CD4-positive, alpha-beta memory T cell (primary cell): Measurements from ENCODE around the gene ANKFN1. TPM values are rescaled to one million over a fixed set of nuclear protein-coding genes. Genes with fewer than 3 reads are reported as not detected.

Experiments used
- CTCF ChIA-PET: fragments of 350-600 bp; sonication (Branson Sonifier 250); formaldehyde crosslinking; loops from one replicate; lab custom pipeline; 2021; ENCODE audit warnings: inconsistent platforms; ENCODE audit not compliant: partially characterized antibody; lab: Charles Lee
- POLR2A ChIA-PET: fragments of 350-600 bp; sonication (Branson Sonifier 250); formaldehyde crosslinking; loops from one replicate; lab custom pipeline; 2021; ENCODE audit not compliant: partially characterized antibody; lab: Charles Lee
- DNase-seq, 5 donors: peaks; one replicate each; pipeline versions ENCODE4 v3.0.0 to v3.0.0-alpha.2; 2020 to 2022; ENCODE audit warnings: mixed read lengths in 1 of 5
- H3K27ac ChIP-seq: one replicate; pipeline ENCODE4 v1.7.0; 2013; ENCODE audit warnings: low read depth, low read length
- H3K27me3 ChIP-seq: 2 replicates; pipeline ENCODE4 v1.7.0; 2013; ENCODE audit warnings: mild to moderate bottlenecking, low read length, moderate library complexity; ENCODE audit not compliant: insufficient read depth
- H3K36me3 ChIP-seq: 2 replicates; pipeline ENCODE4 v1.7.0; 2013; ENCODE audit warnings: mild to moderate bottlenecking, low read length, moderate library complexity; ENCODE audit not compliant: insufficient read depth
- H3K4me1 ChIP-seq: 2 replicates; pipeline ENCODE4 v1.7.0; 2013; ENCODE audit warnings: mild to moderate bottlenecking, low read length, moderate library complexity; ENCODE audit not compliant: insufficient read depth
- H3K4me3 ChIP-seq, 2 donors: one replicate each; pipeline ENCODE4 v1.7.0; 2013; ENCODE audit warnings: low read length in 2 of 2, mild to moderate bottlenecking in 1 of 2
- H3K9me3 ChIP-seq, 2 donors: one replicate each; pipeline ENCODE4 v1.7.0; 2013; ENCODE audit warnings: low read length in 2 of 2, control low read depth in 1 of 2; ENCODE audit not compliant: control insufficient read depth in 1 of 2
- H3K27ac Mint-ChIP-seq, 7 donors: one replicate each; pipeline ENCODE4 v1.8.0; 2020 to 2021; ENCODE audit warnings: mixed read lengths in 7 of 7, mild to moderate bottlenecking in 6 of 7, inconsistent platforms in 3 of 7, moderate library complexity in 3 of 7
- H3K27me3 Mint-ChIP-seq, 2 donors: one replicate each; pipeline ENCODE4 v1.8.0; 2020 to 2021; ENCODE audit warnings: mixed read lengths in 2 of 2
- H3K36me3 Mint-ChIP-seq, 2 donors: one replicate each; pipeline ENCODE4 v1.8.0; 2020 to 2021; ENCODE audit warnings: mixed read lengths in 2 of 2, inconsistent platforms in 1 of 2, mild to moderate bottlenecking in 1 of 2
- H3K4me1 Mint-ChIP-seq, 4 donors: one replicate each; pipeline ENCODE4 v1.8.0; 2020 to 2021; ENCODE audit warnings: mixed read lengths in 4 of 4, mild to moderate bottlenecking in 1 of 4
- H3K4me3 Mint-ChIP-seq, 8 donors: one replicate each; pipeline ENCODE4 v1.8.0; 2020 to 2021; ENCODE audit warnings: mixed read lengths in 8 of 8, mild to moderate bottlenecking in 7 of 8, moderate library complexity in 6 of 8, inconsistent platforms in 3 of 8
- H3K9me3 Mint-ChIP-seq, 8 donors: one replicate each; pipeline ENCODE4 v1.8.0; 2020 to 2021; ENCODE audit warnings: mixed read lengths in 8 of 8, mild to moderate bottlenecking in 5 of 8, inconsistent platforms in 3 of 8, moderate library complexity in 1 of 8
- intact Hi-C: fragments of 100-400 bp; cut with micrococcal nuclease; formaldehyde crosslinking; loops from one replicate; pipeline ENCODE4 v1.15.1; 2023
- polyA plus RNA-seq, 2 donors: library from polyadenylated mRNA; unstranded; fragments of 300-500 nt; fragmentation: Illumina TruSeq; gene quantifications; one replicate each; pipeline ENCODE4 v1.2.3, GENCODE V29; 2021
- total RNA-seq, 2 experiments: library from RNA; stranded (reverse); gene quantifications; one replicate each; pipeline ENCODE4 v1.2.3, GENCODE V29; 2021

ANKFN1 gene
- total and polyA plus RNA-seq, 4 experiments from 2014 or later = not detected

- ChIA-PET CTCF (no interaction called here), POLR2A (no interaction called here)
Observed at GRCh38 chr17:56350592-56350991, 197.3 kb downstream of the ANKFN1 start.

GRCh38 chr17:56351675-56352074, 198.4 kb downstream of the ANKFN1 start:
- POLR2A ChIA-PET = no interaction called here
- Histone ChIP-seq H3K9me3 (no peaks in the 10 kb centered on the region), H3K36me3 (no peaks in the 10 kb centered on the region), H3K4me3 (no peak overlapping the region), H3K27ac (no peak overlapping the region), H3K4me1 (no peaks in the 10 kb centered on the region), H3K27me3 (no peaks in the 10 kb centered on the region)
- H3K4me1 Mint-ChIP-seq = no peaks in the 10 kb centered on the region
- intact Hi-C loops = no loop called here
- no peak overlapping the region for H3K27ac Mint-ChIP-seq
- H3K9me3 Mint-ChIP-seq = peaks cover 0 to 4% (median under 1%) of the 10 kb centered on the region in 8 donors
- CTCF ChIA-PET = no interaction called here
- H3K27me3 Mint-ChIP-seq = peaks cover 7 to 10% of the 10 kb centered on the region in 2 donors
- no peak for DNase-seq
- no peak overlapping the region for H3K4me3 Mint-ChIP-seq
- no peaks in the 10 kb centered on the region for H3K36me3 Mint-ChIP-seq

More at GRCh38 chr17:56350592-56350991, 197.3 kb downstream of the ANKFN1 start:
- Histone ChIP-seq H3K4me1 (no peaks in the 10 kb centered on the region), H3K27ac (no peak overlapping the region), H3K9me3 (no peaks in the 10 kb centered on the region), H3K27me3 (no peaks in the 10 kb centered on the region), H3K4me3 (no peak overlapping the region), H3K36me3 (no peaks in the 10 kb centered on the region)
- Mint-ChIP-seq H3K36me3 (no peaks in the 10 kb centered on the region), H3K27ac (no peak overlapping the region), H3K9me3 (peaks cover 0 to 4% (median under 1%) of the 10 kb centered on the region in 8 donors), H3K4me1 (no peaks in the 10 kb centered on the region), H3K27me3 (peaks cover 4 to 10% of the 10 kb centered on the region in 2 donors), H3K4me3 (no peak overlapping the region)
- intact Hi-C loops = no loop called here
- no peak for DNase-seq

- H3K36me3 Mint-ChIP-seq = no peaks in the 10 kb centered on the region
- CTCF ChIA-PET = no interaction called here
- POLR2A ChIA-PET = no interaction called here
Observed at GRCh38 chr17:56358651-56359050, 205.4 kb downstream of the ANKFN1 start.

GRCh38 chr17:56359518-56359917, 206.2 kb downstream of the ANKFN1 start:
- H3K27me3 ChIP-seq = peaks cover 4% of the 10 kb centered on the region
- H3K27ac ChIP-seq = no peak overlapping the region
- H3K4me3 ChIP-seq = no peak overlapping the region
- no peaks in the 10 kb centered on the region for H3K4me1 ChIP-seq
- H3K27me3 Mint-ChIP-seq = peaks cover 13 to 14% of the 10 kb centered on the region in 2 donors
- no peak overlapping the region for H3K4me3 Mint-ChIP-seq
- DNase-seq = no peak
- POLR2A ChIA-PET = no interaction called here
- no peaks in the 10 kb centered on the region for H3K36me3 Mint-ChIP-seq
- H3K27ac Mint-ChIP-seq = no peak overlapping the region
- H3K9me3 ChIP-seq = no peaks in the 10 kb centered on the region
- no peaks in the 10 kb centered on the region for H3K4me1 Mint-ChIP-seq
- intact Hi-C loops = no loop called here
- H3K9me3 Mint-ChIP-seq = peaks cover 0 to 2% (median 0%) of the 10 kb centered on the region in 8 donors
- CTCF ChIA-PET = no interaction called here
- H3K36me3 ChIP-seq = no peaks in the 10 kb centered on the region

More at GRCh38 chr17:56358651-56359050, 205.4 kb downstream of the ANKFN1 start:
- Mint-ChIP-seq H3K27ac (no peak overlapping the region), H3K4me1 (no peaks in the 10 kb centered on the region), H3K9me3 (peaks cover 0 to 2% (median 0%) of the 10 kb centered on the region in 8 donors), H3K4me3 (no peak overlapping the region), H3K27me3 (peaks cover 13 to 14% of the 10 kb centered on the region in 2 donors)
- no peaks in the 10 kb centered on the region for H3K4me1 ChIP-seq
- H3K27me3 ChIP-seq = peaks cover 4% of the 10 kb centered on the region
- no peak for DNase-seq
- intact Hi-C loops = no loop called here
- no peak overlapping the region for H3K27ac ChIP-seq
- H3K4me3 ChIP-seq = no peak overlapping the region
- no peaks in the 10 kb centered on the region for H3K36me3 ChIP-seq
- no peaks in the 10 kb centered on the region for H3K9me3 ChIP-seq

- CTCF ChIA-PET = no interaction called here
- H3K27me3 ChIP-seq = no peaks in the 10 kb centered on the region
- no peaks in the 10 kb centered on the region for H3K36me3 ChIP-seq
- no peak overlapping the region for H3K4me3 ChIP-seq
- no peaks in the 10 kb centered on the region for H3K9me3 Mint-ChIP-seq
- no peaks in the 10 kb centered on the region for H3K36me3 Mint-ChIP-seq
- peaks cover 1 to 10% of the 10 kb centered on the region in 2 donors for H3K27me3 Mint-ChIP-seq
- H3K9me3 ChIP-seq = no peaks in the 10 kb centered on the region
- no peak overlapping the region for H3K4me3 Mint-ChIP-seq
- intact Hi-C loops = no loop called here
- H3K4me1 ChIP-seq = no peaks in the 10 kb centered on the region
- POLR2A ChIA-PET = no interaction called here
- no peak overlapping the region for H3K27ac ChIP-seq
- peak overlapping the region in 1 of 7 donors; percentile 70 for H3K27ac Mint-ChIP-seq
- no peaks in the 10 kb centered on the region for H3K4me1 Mint-ChIP-seq
- DNase-seq = peak in 1 of 5 donors; percentile 0
Observed at GRCh38 chr17:56367366-56367765, 214.1 kb downstream of the ANKFN1 start.

- intact Hi-C loops = no loop called here
- Mint-ChIP-seq H3K4me3 (no peak overlapping the region), H3K27ac (no peak overlapping the region), H3K27me3 (peaks cover 0 to 3% of the 10 kb centered on the region in 2 donors), H3K36me3 (no peaks in the 10 kb centered on the region), H3K4me1 (no peaks in the 10 kb centered on the region), H3K9me3 (no peaks in the 10 kb centered on the region)
- H3K4me3 ChIP-seq = no peak overlapping the region
- no peaks in the 10 kb centered on the region for H3K4me1 ChIP-seq
- H3K27ac ChIP-seq = no peak overlapping the region
- H3K36me3 ChIP-seq = no peaks in the 10 kb centered on the region
- ChIA-PET POLR2A (no interaction called here), CTCF (no interaction called here)
- H3K27me3 ChIP-seq = no peaks in the 10 kb centered on the region
- H3K9me3 ChIP-seq = no peaks in the 10 kb centered on the region
- DNase-seq = no peak
Observed at GRCh38 chr17:56373981-56374833, 220.9 kb downstream of the ANKFN1 start.

- Histone ChIP-seq H3K4me3 (no peak overlapping the region), H3K27me3 (no peaks in the 10 kb centered on the region), H3K36me3 (no peaks in the 10 kb centered on the region), H3K9me3 (no peaks in the 10 kb centered on the region), H3K27ac (no peak overlapping the region), H3K4me1 (no peaks in the 10 kb centered on the region)
- Mint-ChIP-seq H3K27me3 (no peaks in the 10 kb centered on the region), H3K27ac (no peak overlapping the region), H3K4me3 (no peak overlapping the region), H3K4me1 (no peaks in the 10 kb centered on the region), H3K9me3 (peaks cover 0 to 15% (median 4%) of the 10 kb centered on the region in 8 donors), H3K36me3 (no peaks in the 10 kb centered on the region)
- DNase-seq = no peak
- ChIA-PET CTCF (no interaction called here), POLR2A (no interaction called here)
- intact Hi-C loops = no loop called here
Observed at GRCh38 chr17:56389356-56389755, 236.1 kb downstream of the ANKFN1 start.
